ENCODE measurements around the gene SNRNP70. TPM values are rescaled to one million over a fixed set of nuclear protein-coding genes. Genes with fewer than 3 reads are reported as not detected.

The SNRNP70 gene
- total and polyA plus RNA-seq, 2 of the 13 experiments (the other 11 are each of a cell fraction or from before 2014, with no cell fraction given) = 150 to 210 TPM

GRCh38 chr19:49085020-49085867 lies at the start of gene SNRNP70 (continued):
- TF ChIP-seq ZBTB49 (CRISPR knock-in tag; IDR thresholded peaks at IDR 0.05; ENCODE audit: borderline replicate concordance) (peak; percentile 49; the same call in 1 of the 2 replicates), HMG20A (CRISPR knock-in tag; IDR thresholded peaks at IDR 0.05; ENCODE audit: borderline replicate concordance) (no peak), AHDC1 (CRISPR knock-in tag; IDR thresholded peaks at IDR 0.05; ENCODE audit: borderline replicate concordance) (no peak; the same call in 1 of the 2 replicates), ZNF224 (CRISPR knock-in tag; IDR thresholded peaks at IDR 0.05) (0 out of 2 replicates have a peak, but pooled peaks have one; percentile 53), TARDBP (CRISPR knock-in tag; IDR thresholded peaks at IDR 0.05) (peak; percentile 27; the same call in 1 of the 2 replicates), ZNF362 (CRISPR knock-in tag; IDR thresholded peaks at IDR 0.05; ENCODE audit: borderline replicate concordance) (no peak; the same call in 1 of the 2 replicates), SMAD1 (CRISPR knock-in tag; IDR thresholded peaks at IDR 0.05; ENCODE audit: borderline replicate concordance, low read depth) (no peak), ZNF615 (CRISPR knock-in tag; IDR thresholded peaks at IDR 0.05; ENCODE audit: borderline replicate concordance) (peak; percentile 86; the same call in 1 of the 2 replicates), HNRNPH1 (optimal IDR thresholded peaks at IDR 0.05; ENCODE audit: low read depth, low read length) (no peak), ZMYM3 (CRISPR knock-in tag; IDR thresholded peaks at IDR 0.05) (peak; percentile 8; the same call in 1 of the 2 replicates), ZNF773 (CRISPR knock-in tag; IDR thresholded peaks at IDR 0.05; ENCODE audit: borderline replicate concordance) (peak; percentile 88; the same call in 1 of the 2 replicates), TBX3 (IDR thresholded peaks at IDR 0.05; ENCODE audit: borderline replicate concordance) (no peak), ZNF367 (CRISPR knock-in tag; IDR thresholded peaks at IDR 0.05; ENCODE audit: borderline replicate concordance) (peak; percentile 34; the same call in 1 of the 2 replicates), MNT (IDR thresholded peaks at IDR 0.05) (peak; percentile 45), SP4 (CRISPR knock-in tag; IDR thresholded peaks at IDR 0.05) (peak; percentile 96), BRCA1 (CRISPR knock-in tag; IDR thresholded peaks at IDR 0.05) (0 out of 2 replicates have a peak, but pooled peaks have one; percentile 76), GATAD1 (CRISPR knock-in tag; IDR thresholded peaks at IDR 0.05) (peak; percentile 88)
